ENCODE measurements around the gene PLEKHA5. TPM values are rescaled to one million over a fixed set of nuclear protein-coding genes. Genes with fewer than 3 reads are reported as not detected.

Gene PLEKHA5
- total RNA-seq, 4 donors from 2014 or later = 34.5 to 120 (median 60.0) TPM

DNA sequence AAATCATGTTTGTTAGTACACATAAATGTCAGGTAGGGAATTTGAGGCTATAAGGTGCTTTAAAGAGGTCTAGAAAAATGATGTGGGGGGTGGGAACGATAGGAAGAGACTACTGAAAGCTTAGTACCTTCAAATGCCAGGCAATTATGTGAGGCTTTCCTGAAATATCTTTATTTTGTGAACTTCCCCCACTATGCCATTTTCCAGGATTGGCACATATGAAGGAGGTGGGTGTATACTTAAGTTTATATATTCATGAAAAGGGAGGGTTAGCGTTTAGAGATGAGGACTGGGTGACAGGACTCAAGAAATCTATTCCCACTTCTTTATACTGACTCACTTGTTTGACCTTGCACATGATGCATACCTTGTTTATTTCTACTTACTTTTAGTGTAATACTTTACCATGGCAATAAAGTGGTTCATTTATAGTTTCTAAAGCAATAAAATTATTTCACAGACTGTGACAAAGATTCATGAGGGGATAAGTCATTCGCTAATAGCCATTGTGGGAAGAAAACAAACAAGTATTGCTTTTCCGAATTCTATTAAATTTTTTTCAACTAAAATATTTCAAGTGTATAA lies 77.1 kb downstream of the PLEKHA5 start:
- Histone ChIP-seq H3K27ac (no peak overlapping the region), H3K9me3 (no peaks in the 10 kb centered on the region), H3K4me1 (peaks cover 0 to 33% (median 0%) of the 10 kb centered on the region in 3 donors), H3K27me3 (no peaks in the 10 kb centered on the region), H3K36me3 (no peaks in the 10 kb centered on the region), H3K4me3 (no peak overlapping the region)
- 76 to 92% methylated on average over 4 of the region's 4 CpGs for WGBS, 2 donors (ENCODE audit: low coverage in 1 of 2)
- no peak for TF ChIP-seq CTCF (IDR thresholded peaks at IDR 0.05)
- no peak for ATAC-seq

DNA sequence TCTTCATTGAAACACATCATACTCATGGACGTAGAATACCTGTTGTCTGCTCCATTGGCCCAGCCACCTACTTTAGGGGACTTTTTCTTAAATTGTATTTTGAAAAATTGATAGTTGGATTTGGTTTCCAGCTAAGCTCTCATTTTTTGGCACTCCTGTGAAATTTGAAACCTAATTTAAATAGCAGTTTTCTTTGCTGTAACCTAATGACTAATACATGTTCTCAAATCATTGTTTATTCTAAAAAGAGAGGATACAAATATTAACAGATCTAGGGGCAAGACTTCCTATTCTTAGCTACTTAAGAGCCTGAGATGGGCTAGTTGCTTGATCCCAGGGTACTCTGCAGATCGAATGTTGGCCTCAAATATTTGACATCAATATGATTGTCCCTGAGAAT lies 78.9 kb downstream of the PLEKHA5 start:
- 30 to 38% methylated on average over 2 of the region's 2 CpGs for WGBS, 2 donors (ENCODE audit: low coverage in 1 of 2)
- H3K4me3 ChIP-seq = no peak overlapping the region
- H3K27ac ChIP-seq = no peak overlapping the region
- no peaks in the 10 kb centered on the region for H3K27me3 ChIP-seq
- no peak for TF ChIP-seq EP300 (IDR thresholded peaks at IDR 0.05)
- no peak for TF ChIP-seq CTCF (IDR thresholded peaks at IDR 0.05)
- no peak for TF ChIP-seq POLR2AphosphoS5 (IDR thresholded peaks at IDR 0.05)
- TF ChIP-seq POLR2A (IDR thresholded peaks at IDR 0.05) = no peak
- H3K36me3 ChIP-seq = no peaks in the 10 kb centered on the region
- H3K9me3 ChIP-seq = no peaks in the 10 kb centered on the region
- H3K4me1 ChIP-seq = peaks cover 0 to 38% (median 4%) of the 10 kb centered on the region in 3 donors
- ATAC-seq = no peak

GRCh38 chr12:19209661-19210060 lies 80.1 kb downstream of the PLEKHA5 start:
- Histone ChIP-seq H3K9me3 (no peaks in the 10 kb centered on the region), H3K27me3 (no peaks in the 10 kb centered on the region), H3K4me3 (no peak overlapping the region), H3K27ac (no peak overlapping the region), H3K36me3 (no peaks in the 10 kb centered on the region), H3K4me1 (peaks cover 4 to 38% (median 4%) of the 10 kb centered on the region in 3 donors)
- TF ChIP-seq EP300 (IDR thresholded peaks at IDR 0.05) (no peak), POLR2AphosphoS5 (IDR thresholded peaks at IDR 0.05) (no peak)
- ATAC-seq = no peak
- WGBS, 2 donors (ENCODE audit: low coverage in 1 of 2) = 90 to 97% methylated on average over 2 of the region's 2 CpGs

- Histone ChIP-seq H3K27ac (no peak overlapping the region), H3K36me3 (no peaks in the 10 kb centered on the region)
- no peak for ATAC-seq
These were observed 82.3 kb downstream of the PLEKHA5 start for GRCh38 chr12:19211802-19212201.

DNA sequence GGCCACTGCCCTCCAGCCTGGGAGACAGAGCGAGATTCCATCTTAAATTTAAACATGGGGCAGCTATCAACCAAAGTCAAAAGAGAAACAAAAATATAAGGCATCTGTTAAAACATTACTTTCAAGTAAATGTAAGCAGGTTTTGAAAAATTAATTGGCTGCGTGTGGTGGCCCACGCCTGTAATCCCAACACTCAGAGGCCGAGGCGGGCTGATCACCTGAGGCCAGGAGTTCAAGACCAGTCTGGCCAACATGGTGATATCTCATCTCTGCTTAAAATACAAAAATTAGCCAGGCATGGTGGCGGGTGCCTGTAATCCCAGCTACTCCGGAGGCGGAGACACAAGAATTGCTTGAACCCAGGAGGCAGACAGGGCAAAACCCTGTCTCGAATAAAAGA lies 82.7 kb downstream of the PLEKHA5 start:
- H3K9me3 ChIP-seq = no peaks in the 10 kb centered on the region
- H3K27ac ChIP-seq = no peak overlapping the region
- TF ChIP-seq POLR2A (IDR thresholded peaks at IDR 0.05) (no peak), POLR2AphosphoS5 (IDR thresholded peaks at IDR 0.05) (no peak), CTCF (IDR thresholded peaks at IDR 0.05) (no peak), EP300 (IDR thresholded peaks at IDR 0.05) (no peak)
- WGBS, 2 donors (ENCODE audit: low coverage in 1 of 2) = 81 to 95% methylated on average over 7 to 8 of the region's 9 CpGs
- peaks cover 4 to 40% (median 4%) of the 10 kb centered on the region in 3 donors for H3K4me1 ChIP-seq
- no peaks in the 10 kb centered on the region for H3K27me3 ChIP-seq
- no peak for ATAC-seq
- no peaks in the 10 kb centered on the region for H3K36me3 ChIP-seq
- no peak overlapping the region for H3K4me3 ChIP-seq

More at GRCh38 chr12:19211802-19212201, 82.3 kb downstream of the PLEKHA5 start:
- 78 to 93% methylated on average over 2 to 4 of the region's 4 CpGs for WGBS, 2 donors (ENCODE audit: low coverage in 1 of 2)
- H3K4me1 ChIP-seq = peaks cover 4 to 38% (median 4%) of the 10 kb centered on the region in 3 donors
- H3K4me3 ChIP-seq = no peak overlapping the region
- H3K27me3 ChIP-seq = no peaks in the 10 kb centered on the region
- TF ChIP-seq POLR2AphosphoS5 (IDR thresholded peaks at IDR 0.05) = no peak
- TF ChIP-seq CTCF (IDR thresholded peaks at IDR 0.05) = no peak
- no peak for TF ChIP-seq EP300 (IDR thresholded peaks at IDR 0.05)
- no peak for TF ChIP-seq POLR2A (IDR thresholded peaks at IDR 0.05)
- no peaks in the 10 kb centered on the region for H3K9me3 ChIP-seq
